Inflammatory macrophage treated with lipopolysaccharide for 4 hours (primary cell): ENCODE data around the gene LRRC56.
A peak's percentile ranks its signal among the peaks of the same experiment; 100 is the strongest.

Experiments
- DNase-seq: peaks from one replicate; pipeline ENCODE4 v3.0.0-alpha.2; 2020

LRRC56 gene

GRCh38 chr11:521177-521688 is 16.1 kb upstream of the LRRC56 start:
- no peak for DNase-seq

GRCh38 chr11:526192-526591 is 11.1 kb upstream of the LRRC56 start:
- no peak for DNase-seq

GRCh38 chr11:528166-528814 is 9.0 kb upstream of the LRRC56 start:
- DNase-seq: no peak

GRCh38 chr11:528815-529727 is 8.3 kb upstream of the LRRC56 start:
- no peak for DNase-seq

- DNase-seq: no peak
These were observed 7.5 kb upstream of the LRRC56 start for GRCh38 chr11:529728-530411.

GRCh38 chr11:530960-531831 is 6.1 kb upstream of the LRRC56 start:
- no peak for DNase-seq

- no peak for DNase-seq
These were observed 5.3 kb upstream of the LRRC56 start for GRCh38 chr11:531919-532526.

- DNase-seq: no peak
These were observed 4.8 kb upstream of the LRRC56 start for GRCh38 chr11:532527-532985.

- no peak for DNase-seq
These were observed 4.2 kb upstream of the LRRC56 start for GRCh38 chr11:532986-533585.

- DNase-seq: no peak
These were observed 3.5 kb upstream of the LRRC56 start for GRCh38 chr11:533586-534395.

- no peak for DNase-seq
These were observed 2.7 kb upstream of the LRRC56 start for GRCh38 chr11:534396-535209.

GRCh38 chr11:535210-535518 is 2.2 kb upstream of the LRRC56 start:
- no peak for DNase-seq

- DNase-seq: peak; percentile 94
These were observed 1.5 kb upstream of the LRRC56 start, which contains the start of gene HRAS for GRCh38 chr11:535519-536454. Gene HRAS, minus strand, starts transcription at chr11:535576.

- no peak for DNase-seq
These were observed 499 bp downstream of the LRRC56 start for GRCh38 chr11:537622-538430.

GRCh38 chr11:538431-539051 is 1.2 kb downstream of the LRRC56 start:
- no peak for DNase-seq

GRCh38 chr11:539971-540481 is 2.7 kb downstream of the LRRC56 start:
- DNase-seq: no peak
